HG02973 (cell line): Measurements from ENCODE around the gene LETMD1.
"Not testable (repeated sequence)": the region's sequence is repeated elsewhere in the genome, so short reads cannot be mapped to it uniquely, and the experiment has no call there.

ENCODE experiments used
- ATAC-seq: cut with Tn5 transposase; IDR thresholded peaks from one replicate; pipeline ENCODE4 v1.9.1; 2021; ENCODE audit warnings: moderate library complexity; ENCODE audit not compliant: unreplicated experiment

Gene LETMD1

GRCh38 chr12:51076236-51076930 is 28.3 kb downstream of the LETMD1 start:
- no peak for ATAC-seq

GRCh38 chr12:51077930-51078329 is 29.8 kb downstream of the LETMD1 start:
- no peak for ATAC-seq

- ATAC-seq: not testable (repeated sequence)
Observed at GRCh38 chr12:51078346-51078745, 30.2 kb downstream of the LETMD1 start.

- not testable (repeated sequence) for ATAC-seq
Observed at GRCh38 chr12:51078866-51079265, 30.7 kb downstream of the LETMD1 start.

- no peak for ATAC-seq
Observed at GRCh38 chr12:51080136-51080535, 32.0 kb downstream of the LETMD1 start.

- ATAC-seq: no peak
Observed at GRCh38 chr12:51081421-51081820, 33.3 kb downstream of the LETMD1 start.

GRCh38 chr12:51082561-51083125 is 34.5 kb downstream of the LETMD1 start:
- no peak for ATAC-seq

GRCh38 chr12:51083126-51083833 is 35.2 kb downstream of the LETMD1 start, which contains the start of gene CSRNP2:
CSRNP2 (minus strand) TSS chr12:51083596; CDS start chr12:51076561, 7,035 bp downstream.
- ATAC-seq: peak; percentile 97

GRCh38 chr12:51085757-51086156 is 37.6 kb downstream of the LETMD1 start:
- no peak for ATAC-seq

- no peak for ATAC-seq
Observed at GRCh38 chr12:51086933-51087332, 38.8 kb downstream of the LETMD1 start.

GRCh38 chr12:51087818-51088217 is 39.7 kb downstream of the LETMD1 start:
- ATAC-seq: no peak

- no peak for ATAC-seq
Observed at GRCh38 chr12:51090705-51091229, 42.6 kb downstream of the LETMD1 start.

- ATAC-seq: no peak
Observed at GRCh38 chr12:51098611-51099010, 50.5 kb downstream of the LETMD1 start.

- no peak for ATAC-seq
Observed at GRCh38 chr12:51103977-51104376, 55.9 kb downstream of the LETMD1 start.

GRCh38 chr12:51108136-51108535 is 60.0 kb downstream of the LETMD1 start:
- no peak for ATAC-seq
